ENCODE results near the gene PCMTD2.
"Not testable (repeated sequence)": the region's sequence is repeated elsewhere in the genome, so short reads cannot be mapped to it uniquely, and the experiment has no call there.

GRCh38 chr20:64303086-64303485 lies 47.5 kb downstream of the PCMTD2 start:
- not testable (repeated sequence) for TF ChIP-seq CTCF (IDR thresholded peaks at IDR 0.05; ENCODE audit: insufficient read depth, low read length, poor library complexity, severe bottlenecking); EZH2phosphoT487 (conservative IDR thresholded peaks at IDR 0.05; ENCODE audit: low read length)
